ENCODE measurements around the gene GAB4. TPM values are rescaled to one million over a fixed set of nuclear protein-coding genes. Genes with fewer than 3 reads are reported as not detected.

GAB4 gene
- total and polyA plus RNA-seq, 2 of the 13 experiments (the other 11 are each of a cell fraction or from before 2014, with no cell fraction given): not detected

GRCh38 chr22:17009640-17010291, 1.7 kb upstream of the GAB4 start (continued):
- TF ChIP-seq, protein P1, sequence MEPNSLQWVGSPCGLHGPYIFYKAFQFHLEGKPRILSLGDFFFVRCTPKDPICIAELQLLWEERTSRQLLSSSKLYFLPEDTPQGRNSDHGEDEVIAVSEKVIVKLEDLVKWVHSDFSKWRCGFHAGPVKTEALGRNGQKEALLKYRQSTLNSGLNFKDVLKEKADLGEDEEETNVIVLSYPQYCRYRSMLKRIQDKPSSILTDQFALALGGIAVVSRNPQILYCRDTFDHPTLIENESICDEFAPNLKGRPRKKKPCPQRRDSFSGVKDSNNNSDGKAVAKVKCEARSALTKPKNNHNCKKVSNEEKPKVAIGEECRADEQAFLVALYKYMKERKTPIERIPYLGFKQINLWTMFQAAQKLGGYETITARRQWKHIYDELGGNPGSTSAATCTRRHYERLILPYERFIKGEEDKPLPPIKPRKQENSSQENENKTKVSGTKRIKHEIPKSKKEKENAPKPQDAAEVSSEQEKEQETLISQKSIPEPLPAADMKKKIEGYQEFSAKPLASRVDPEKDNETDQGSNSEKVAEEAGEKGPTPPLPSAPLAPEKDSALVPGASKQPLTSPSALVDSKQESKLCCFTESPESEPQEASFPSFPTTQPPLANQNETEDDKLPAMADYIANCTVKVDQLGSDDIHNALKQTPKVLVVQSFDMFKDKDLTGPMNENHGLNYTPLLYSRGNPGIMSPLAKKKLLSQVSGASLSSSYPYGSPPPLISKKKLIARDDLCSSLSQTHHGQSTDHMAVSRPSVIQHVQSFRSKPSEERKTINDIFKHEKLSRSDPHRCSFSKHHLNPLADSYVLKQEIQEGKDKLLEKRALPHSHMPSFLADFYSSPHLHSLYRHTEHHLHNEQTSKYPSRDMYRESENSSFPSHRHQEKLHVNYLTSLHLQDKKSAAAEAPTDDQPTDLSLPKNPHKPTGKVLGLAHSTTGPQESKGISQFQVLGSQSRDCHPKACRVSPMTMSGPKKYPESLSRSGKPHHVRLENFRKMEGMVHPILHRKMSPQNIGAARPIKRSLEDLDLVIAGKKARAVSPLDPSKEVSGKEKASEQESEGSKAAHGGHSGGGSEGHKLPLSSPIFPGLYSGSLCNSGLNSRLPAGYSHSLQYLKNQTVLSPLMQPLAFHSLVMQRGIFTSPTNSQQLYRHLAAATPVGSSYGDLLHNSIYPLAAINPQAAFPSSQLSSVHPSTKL (CRISPR knock-in tag; IDR thresholded peaks at IDR 0.05): no peak
- TF ChIP-seq RFX5 (IDR thresholded peaks at IDR 0.05; ENCODE audit: low read depth, low read length) (no peak), POLR2G (IDR thresholded peaks at IDR 0.05; ENCODE audit: low read depth, low read length) (no peak), ZFP36 (IDR thresholded peaks at IDR 0.05; ENCODE audit: borderline replicate concordance, low read depth, low read length, partially characterized antibody) (no peak), NAIF1 (CRISPR knock-in tag; IDR thresholded peaks at IDR 0.05; ENCODE audit: borderline replicate concordance) (no peak), TRAFD1 (CRISPR knock-in tag; IDR thresholded peaks at IDR 0.05; ENCODE audit: borderline replicate concordance) (no peak), ZNF335 (CRISPR knock-in tag; IDR thresholded peaks at IDR 0.05) (no peak), ZNF543 (CRISPR knock-in tag; IDR thresholded peaks at IDR 0.05) (no peak), AKNA (CRISPR knock-in tag; IDR thresholded peaks at IDR 0.05; ENCODE audit: borderline replicate concordance) (no peak)
- TF ChIP-seq, protein P2, sequence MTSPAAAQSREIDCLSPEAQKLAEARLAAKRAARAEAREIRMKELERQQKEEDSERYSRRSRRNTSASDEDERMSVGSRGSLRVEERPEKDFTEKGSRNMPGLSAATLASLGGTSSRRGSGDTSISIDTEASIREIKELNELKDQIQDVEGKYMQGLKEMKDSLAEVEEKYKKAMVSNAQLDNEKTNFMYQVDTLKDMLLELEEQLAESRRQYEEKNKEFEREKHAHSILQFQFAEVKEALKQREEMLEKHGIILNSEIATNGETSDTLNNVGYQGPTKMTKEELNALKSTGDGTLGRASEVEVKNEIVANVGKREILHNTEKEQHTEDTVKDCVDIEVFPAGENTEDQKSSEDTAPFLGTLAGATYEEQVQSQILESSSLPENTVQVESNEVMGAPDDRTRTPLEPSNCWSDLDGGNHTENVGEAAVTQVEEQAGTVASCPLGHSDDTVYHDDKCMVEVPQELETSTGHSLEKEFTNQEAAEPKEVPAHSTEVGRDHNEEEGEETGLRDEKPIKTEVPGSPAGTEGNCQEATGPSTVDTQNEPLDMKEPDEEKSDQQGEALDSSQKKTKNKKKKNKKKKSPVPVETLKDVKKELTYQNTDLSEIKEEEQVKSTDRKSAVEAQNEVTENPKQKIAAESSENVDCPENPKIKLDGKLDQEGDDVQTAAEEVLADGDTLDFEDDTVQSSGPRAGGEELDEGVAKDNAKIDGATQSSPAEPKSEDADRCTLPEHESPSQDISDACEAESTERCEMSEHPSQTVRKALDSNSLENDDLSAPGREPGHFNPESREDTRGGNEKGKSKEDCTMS (CRISPR knock-in tag; conservative IDR thresholded peaks at IDR 0.05): no peak

All from HepG2 (cell line).